ENCODE data around the gene SLC8A3.
"Not testable (repeated sequence)": the region's sequence is repeated elsewhere in the genome, so short reads cannot be mapped to it uniquely, and the experiment has no call there.

SLC8A3 gene

GRCh38 chr14:70188659-70189455 is at the start of gene SLC8A3:
Gene SLC8A3 (minus strand): TSS chr14:70188951. CDS start chr14:70168422, 20,529 bp downstream.
- DNase-seq: peak; percentile 29

- no peak for DNase-seq
Observed at GRCh38 chr14:70237710-70238109, 49.0 kb upstream of the SLC8A3 start.

- DNase-seq: no peak
Observed at GRCh38 chr14:70234066-70234950, 45.6 kb upstream of the SLC8A3 start.

- DNase-seq: not testable (repeated sequence)
Observed at GRCh38 chr14:70231756-70232544, 43.2 kb upstream of the SLC8A3 start.

GRCh38 chr14:70229877-70230640 is 41.3 kb upstream of the SLC8A3 start:
- DNase-seq: not testable (repeated sequence)

- no peak for DNase-seq
Observed at GRCh38 chr14:70213721-70214282, 25.1 kb upstream of the SLC8A3 start.

- DNase-seq: no peak
Observed at GRCh38 chr14:70212752-70213151, 24.0 kb upstream of the SLC8A3 start.

GRCh38 chr14:70208380-70208779 is 19.6 kb upstream of the SLC8A3 start:
- DNase-seq: no peak

GRCh38 chr14:70203686-70204085 is 14.9 kb upstream of the SLC8A3 start:
- DNase-seq: no peak

- DNase-seq: no peak
Observed at GRCh38 chr14:70201994-70202393, 13.2 kb upstream of the SLC8A3 start.

- DNase-seq: no peak
Observed at GRCh38 chr14:70193396-70193795, 4.6 kb upstream of the SLC8A3 start.

GRCh38 chr14:70192915-70193314 is 4.2 kb upstream of the SLC8A3 start:
- no peak for DNase-seq

- no peak for DNase-seq
Observed at GRCh38 chr14:70190156-70190555, 1.4 kb upstream of the SLC8A3 start.

- DNase-seq: no peak
Observed at GRCh38 chr14:70189456-70190077, 816 bp upstream of the SLC8A3 start.

- DNase-seq: no peak
Observed at GRCh38 chr14:70188322-70188658, 461 bp downstream of the SLC8A3 start.

- no peak for DNase-seq
Observed at GRCh38 chr14:70186900-70187451, 1.8 kb downstream of the SLC8A3 start.

GRCh38 chr14:70183991-70184390 is 4.8 kb downstream of the SLC8A3 start:
- DNase-seq: no peak

- no peak for DNase-seq
Observed at GRCh38 chr14:70181276-70181675, 7.5 kb downstream of the SLC8A3 start.

GRCh38 chr14:70180718-70181117 is 8.0 kb downstream of the SLC8A3 start:
- DNase-seq: no peak

GRCh38 chr14:70177081-70177800 is 11.5 kb downstream of the SLC8A3 start:
- DNase-seq: no peak

- no peak for DNase-seq
Observed at GRCh38 chr14:70173569-70173968, 15.2 kb downstream of the SLC8A3 start.
